Neural progenitor cell (in vitro differentiated cells): ENCODE results near the gene RAPGEF4. TPM values are rescaled to one million over a fixed set of nuclear protein-coding genes. Genes with fewer than 3 reads are reported as not detected.
A peak's percentile ranks its signal among the peaks of the same experiment; 100 is the strongest.

Source experiments
- DNase-seq: peaks from one replicate; pipeline ENCODE4 v3.0.0-alpha.2; 2016; ENCODE audit warnings: low spot score
- H2AFZ ChIP-seq: fragments of 200-600 bp; sonication (generic); replicated peaks from 2 replicates; pipeline ENCODE4 v1.6.1; 2016; ENCODE audit warnings: antibody characterized with exemption
- H3F3A ChIP-seq: fragments of 200-600 bp; sonication (generic); 2 replicates; pipeline ENCODE4 v1.6.1; 2016; ENCODE audit warnings: antibody characterized with exemption, low read depth
- H3K27ac ChIP-seq: fragments of 200-600 bp; sonication (generic); 2 replicates; pipeline ENCODE4 v1.5.1; 2016; ENCODE audit warnings: mild to moderate bottlenecking
- H3K27me3 ChIP-seq: fragments of 200-600 bp; sonication (generic); 2 replicates; pipeline ENCODE4 v1.6.1; 2016; ENCODE audit warnings: mild to moderate bottlenecking, moderate library complexity
- H3K36me3 ChIP-seq: fragments of 200-600 bp; sonication (generic); 2 replicates; pipeline ENCODE4 v1.5.1; 2016
- H3K4me1 ChIP-seq: fragments of 200-600 bp; sonication (generic); 2 replicates; pipeline ENCODE4 v1.6.1; 2016; ENCODE audit warnings: mixed run types
- H3K4me2 ChIP-seq: fragments of 200-600 bp; sonication (generic); 2 replicates; pipeline ENCODE4 v1.6.1; 2016
- H3K4me3 ChIP-seq: fragments of 200-600 bp; sonication (generic); 2 replicates; pipeline ENCODE4 v1.5.1; 2016
- H3K79me2 ChIP-seq: fragments of 200-600 bp; sonication (generic); 2 replicates; pipeline ENCODE4 v1.6.1; 2016; ENCODE audit warnings: low read depth
- H3K9ac ChIP-seq: fragments of 200-600 bp; sonication (generic); 2 replicates; pipeline ENCODE4 v1.6.1; 2016
- H3K9me3 ChIP-seq: fragments of 200-600 bp; sonication (generic); 2 replicates; pipeline ENCODE4 v1.5.1; 2016; ENCODE audit warnings: low read depth
- H4K20me1 ChIP-seq: fragments of 200-600 bp; sonication (generic); 2 replicates; pipeline ENCODE4 v1.6.1; 2016; ENCODE audit warnings: low read depth
- H3K27ac Mint-ChIP-seq: 3 replicates; pipeline ENCODE4 v1.8.0; 2021; ENCODE audit warnings: mixed read lengths
- H3K27me3 Mint-ChIP-seq: 2 replicates; pipeline ENCODE4 v1.8.0; 2022; ENCODE audit warnings: low read depth, mild to moderate bottlenecking, inconsistent platforms, moderate library complexity, mixed read lengths; ENCODE audit not compliant: insufficient read depth
- H3K36me3 Mint-ChIP-seq: 3 replicates; pipeline ENCODE4 v1.8.0; 2021; ENCODE audit warnings: mixed read lengths
- H3K4me1 Mint-ChIP-seq: 3 replicates; pipeline ENCODE4 v1.8.0; 2021; ENCODE audit warnings: mixed read lengths
- H3K4me3 Mint-ChIP-seq: 3 replicates; pipeline ENCODE4 v1.8.0; 2021; ENCODE audit warnings: mild to moderate bottlenecking, moderate library complexity, mixed read lengths
- H3K9me3 Mint-ChIP-seq: 3 replicates; pipeline ENCODE4 v1.8.0; 2020; ENCODE audit warnings: mixed read lengths
- EZH2 ChIP-seq: fragments of 200-600 bp; sonication (generic); IDR thresholded peaks from 2 replicates; pipeline ENCODE4 v1.6.1; 2017; ENCODE audit warnings: antibody characterized with exemption, mild to moderate bottlenecking, moderate library complexity
- EZH2phosphoT487 ChIP-seq: fragments of 200-600 bp; sonication (generic); IDR thresholded peaks from 2 replicates; pipeline ENCODE4 v1.6.1; 2017; ENCODE audit warnings: antibody characterized with exemption
- total RNA-seq: library from RNA; depleted of rRNA; stranded (reverse); fragments of >200 nt; gene quantifications from 2 replicates; pipeline ENCODE4 v1.2.3, GENCODE V29; 2015; ENCODE audit warnings: low replicate concordance
- TF ChIP-seq, protein P1 (sequence below): fragments of 200-600 bp; sonication (generic); IDR thresholded peaks from 2 replicates; pipeline ENCODE4 v1.5.1; 2017; ENCODE audit warnings: antibody characterized with exemption, mild to moderate bottlenecking

RAPGEF4 gene
- total RNA-seq, 1 donor from 2014 or later = 1.8 TPM

- no peak overlapping the region for H3K4me3 ChIP-seq
- no peaks in the 10 kb centered on the region for H3K79me2 ChIP-seq
- H3K27ac ChIP-seq = no peak overlapping the region
- Mint-ChIP-seq H3K27ac (no peak overlapping the region), H3K4me1 (peaks cover 5% of the 10 kb centered on the region), H3K4me3 (no peak overlapping the region), H3K9me3 (no peaks in the 10 kb centered on the region), H3K36me3 (no peaks in the 10 kb centered on the region), H3K27me3 (peaks cover 2% of the 10 kb centered on the region)
- H3K4me2 ChIP-seq = no peak overlapping the region
- H3K4me1 ChIP-seq = peaks cover 14% of the 10 kb centered on the region
- no peak overlapping the region for H2AFZ ChIP-seq
- H3K9ac ChIP-seq = no peak overlapping the region
- no peaks in the 10 kb centered on the region for H3K27me3 ChIP-seq
- no peaks in the 10 kb centered on the region for H4K20me1 ChIP-seq
- H3K36me3 ChIP-seq = no peaks in the 10 kb centered on the region
- TF ChIP-seq EZH2phosphoT487 (no peak), EZH2 (no peak)
- TF ChIP-seq, protein P1, sequence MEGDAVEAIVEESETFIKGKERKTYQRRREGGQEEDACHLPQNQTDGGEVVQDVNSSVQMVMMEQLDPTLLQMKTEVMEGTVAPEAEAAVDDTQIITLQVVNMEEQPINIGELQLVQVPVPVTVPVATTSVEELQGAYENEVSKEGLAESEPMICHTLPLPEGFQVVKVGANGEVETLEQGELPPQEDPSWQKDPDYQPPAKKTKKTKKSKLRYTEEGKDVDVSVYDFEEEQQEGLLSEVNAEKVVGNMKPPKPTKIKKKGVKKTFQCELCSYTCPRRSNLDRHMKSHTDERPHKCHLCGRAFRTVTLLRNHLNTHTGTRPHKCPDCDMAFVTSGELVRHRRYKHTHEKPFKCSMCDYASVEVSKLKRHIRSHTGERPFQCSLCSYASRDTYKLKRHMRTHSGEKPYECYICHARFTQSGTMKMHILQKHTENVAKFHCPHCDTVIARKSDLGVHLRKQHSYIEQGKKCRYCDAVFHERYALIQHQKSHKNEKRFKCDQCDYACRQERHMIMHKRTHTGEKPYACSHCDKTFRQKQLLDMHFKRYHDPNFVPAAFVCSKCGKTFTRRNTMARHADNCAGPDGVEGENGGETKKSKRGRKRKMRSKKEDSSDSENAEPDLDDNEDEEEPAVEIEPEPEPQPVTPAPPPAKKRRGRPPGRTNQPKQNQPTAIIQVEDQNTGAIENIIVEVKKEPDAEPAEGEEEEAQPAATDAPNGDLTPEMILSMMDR = no peak
- no peaks in the 10 kb centered on the region for H3F3A ChIP-seq
- no peaks in the 10 kb centered on the region for H3K9me3 ChIP-seq
- DNase-seq = no peak
Observed at GRCh38 chr2:172974762-172975161, 239.1 kb downstream of the RAPGEF4 start.

DNA sequence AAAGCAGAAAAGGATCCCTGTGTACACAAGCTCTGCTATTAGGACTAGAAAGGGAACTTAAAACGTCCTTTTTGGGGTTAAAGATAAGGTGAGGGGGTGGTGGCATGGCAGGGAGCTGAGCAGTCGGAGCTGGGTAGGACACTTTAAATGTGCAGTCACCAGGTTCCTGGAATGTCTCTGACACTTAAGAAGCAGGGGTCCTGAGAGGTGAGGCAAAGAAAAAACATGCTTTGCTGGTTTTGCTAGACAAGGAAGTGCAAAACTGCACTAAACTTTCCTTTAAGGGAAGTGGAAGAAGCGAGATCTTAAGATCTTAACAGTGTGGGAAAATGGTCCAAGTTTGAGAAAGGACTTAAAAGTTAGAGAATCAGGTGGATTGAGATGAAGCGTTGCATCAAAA lies 240.5 kb downstream of the RAPGEF4 start:
- no peaks in the 10 kb centered on the region for H3K36me3 Mint-ChIP-seq
- H3K27me3 Mint-ChIP-seq = peaks cover 2% of the 10 kb centered on the region
- Histone ChIP-seq H2AFZ (no peak overlapping the region), H4K20me1 (no peaks in the 10 kb centered on the region), H3K79me2 (no peaks in the 10 kb centered on the region), H3K36me3 (no peaks in the 10 kb centered on the region), H3K4me1 (peaks cover 14% of the 10 kb centered on the region), H3K27me3 (no peaks in the 10 kb centered on the region), H3K27ac (no peak overlapping the region), H3F3A (no peaks in the 10 kb centered on the region), H3K9ac (no peak overlapping the region), H3K4me3 (no peak overlapping the region), H3K4me2 (no peak overlapping the region), H3K9me3 (no peaks in the 10 kb centered on the region)
- no peak overlapping the region for H3K4me3 Mint-ChIP-seq
- H3K9me3 Mint-ChIP-seq = no peaks in the 10 kb centered on the region
- TF ChIP-seq EZH2phosphoT487 (no peak), EZH2 (no peak)
- TF ChIP-seq, protein P1 = no peak
- no peak overlapping the region for H3K27ac Mint-ChIP-seq
- peaks cover 5% of the 10 kb centered on the region for H3K4me1 Mint-ChIP-seq
- no peak for DNase-seq

DNA sequence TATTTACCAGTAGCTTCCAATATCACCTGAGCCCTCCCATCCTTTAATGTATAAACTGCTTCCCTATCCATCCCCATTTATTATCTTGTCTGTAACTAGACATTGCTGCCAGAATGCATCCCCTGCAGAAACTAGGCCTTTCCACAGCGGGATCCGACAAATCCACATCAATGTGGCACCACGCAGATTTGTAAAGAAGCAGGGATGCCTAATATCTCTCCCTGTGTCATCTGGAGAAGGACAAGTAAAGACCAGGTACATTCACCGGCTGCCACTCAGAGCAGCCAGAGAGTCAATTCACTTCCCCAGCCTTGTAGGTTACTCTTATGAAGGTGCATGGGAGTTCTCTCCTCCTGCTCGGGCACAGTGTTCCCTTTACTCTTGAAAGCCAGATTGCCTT lies 241.2 kb downstream of the RAPGEF4 start:
- no peaks in the 10 kb centered on the region for H3K36me3 ChIP-seq
- peak overlapping the region; percentile 85 for H2AFZ ChIP-seq
- no peak overlapping the region for H3K27ac Mint-ChIP-seq
- DNase-seq = no peak
- no peaks in the 10 kb centered on the region for H4K20me1 ChIP-seq
- H3K4me1 ChIP-seq = peaks cover 14% of the 10 kb centered on the region
- no peak overlapping the region for H3K9ac ChIP-seq
- H3K9me3 Mint-ChIP-seq = no peaks in the 10 kb centered on the region
- H3K4me2 ChIP-seq = no peak overlapping the region
- peaks cover 2% of the 10 kb centered on the region for H3K27me3 Mint-ChIP-seq
- H3K27ac ChIP-seq = no peak overlapping the region
- H3K4me3 Mint-ChIP-seq = no peak overlapping the region
- H3K27me3 ChIP-seq = no peaks in the 10 kb centered on the region
- TF ChIP-seq EZH2phosphoT487 (no peak), EZH2 (no peak)
- TF ChIP-seq, protein P1 = no peak
- H3K36me3 Mint-ChIP-seq = no peaks in the 10 kb centered on the region
- H3K4me3 ChIP-seq = no peak overlapping the region
- no peaks in the 10 kb centered on the region for H3K9me3 ChIP-seq
- H3K79me2 ChIP-seq = no peaks in the 10 kb centered on the region
- no peaks in the 10 kb centered on the region for H3F3A ChIP-seq
- peaks cover 5% of the 10 kb centered on the region for H3K4me1 Mint-ChIP-seq
